IgD-negative memory B cell (primary cell): ENCODE results near the gene CACNA1G. TPM values are rescaled to one million over a fixed set of nuclear protein-coding genes. Genes with fewer than 3 reads are reported as not detected.
A peak's percentile ranks its signal among the peaks of the same experiment; 100 is the strongest.

Experiments used
- H3K27ac Mint-ChIP-seq, 3 donors: one replicate each; pipeline ENCODE4 v1.8.0; 2020 to 2022; ENCODE audit warnings: mild to moderate bottlenecking in 3 of 3, mixed read lengths in 3 of 3, moderate library complexity in 1 of 3
- H3K27me3 Mint-ChIP-seq: one replicate; pipeline ENCODE4 v1.8.0; 2021; ENCODE audit warnings: mixed read lengths
- H3K36me3 Mint-ChIP-seq: one replicate; pipeline ENCODE4 v1.8.0; 2020; ENCODE audit warnings: mild to moderate bottlenecking, mixed read lengths
- H3K4me1 Mint-ChIP-seq, 3 donors: one replicate each; pipeline ENCODE4 v1.8.0; 2020 to 2022; ENCODE audit warnings: mixed read lengths in 3 of 3, mild to moderate bottlenecking in 1 of 3
- H3K4me3 Mint-ChIP-seq, 4 donors: one replicate each; pipeline ENCODE4 v1.8.0; 2020 to 2022; ENCODE audit warnings: mild to moderate bottlenecking in 4 of 4, mixed read lengths in 4 of 4, moderate library complexity in 3 of 4
- H3K9me3 Mint-ChIP-seq, 3 donors: one replicate each; pipeline ENCODE4 v1.8.0; 2020 to 2021; ENCODE audit warnings: mixed read lengths in 3 of 3, mild to moderate bottlenecking in 1 of 3
- polyA plus RNA-seq: library from polyadenylated mRNA; unstranded; fragments of 300-500 nt; fragmentation: Illumina TruSeq; gene quantifications from one replicate; pipeline ENCODE4 v1.2.3, GENCODE V29; 2021

The CACNA1G gene
- polyA plus RNA-seq, 1 donor from 2014 or later, result not detected

DNA sequence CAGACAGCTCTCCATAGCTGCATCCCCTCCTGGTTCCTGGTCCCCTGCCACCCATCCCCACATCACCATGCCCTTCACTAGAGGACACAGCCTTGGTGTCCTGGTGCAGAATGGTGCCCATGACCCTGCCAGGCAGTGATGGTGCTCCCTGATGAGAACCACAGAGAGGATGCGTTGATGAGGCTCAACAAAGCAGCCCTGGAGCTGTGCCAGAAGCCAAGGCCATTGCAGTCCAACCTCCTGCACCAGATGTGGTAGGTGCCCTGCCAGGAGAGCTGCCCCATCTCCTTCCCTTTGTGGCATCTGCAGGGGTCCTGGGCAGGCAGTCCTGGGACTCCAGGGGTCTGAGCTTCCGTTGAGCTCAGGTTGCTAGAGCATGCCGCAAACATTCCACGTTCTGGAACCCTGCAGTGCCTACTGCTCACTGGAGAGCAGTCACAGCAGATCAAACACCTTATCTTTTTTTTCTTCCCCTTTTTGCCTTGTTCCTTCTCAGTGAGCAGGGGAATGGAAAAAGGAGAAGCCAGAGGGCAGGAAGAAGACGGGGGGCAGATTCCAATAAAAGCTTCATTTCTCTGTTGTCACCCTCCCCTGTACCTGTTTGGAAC is 33.3 kb upstream of the CACNA1G start:
- H3K27ac Mint-ChIP-seq, result no peak overlapping the region
- H3K9me3 Mint-ChIP-seq, result no peaks in the 10 kb centered on the region
- H3K4me1 Mint-ChIP-seq, result no peaks in the 10 kb centered on the region
- H3K4me3 Mint-ChIP-seq, result no peak overlapping the region
- H3K27me3 Mint-ChIP-seq, result peaks cover 28% of the 10 kb centered on the region
- no peaks in the 10 kb centered on the region for H3K36me3 Mint-ChIP-seq

DNA sequence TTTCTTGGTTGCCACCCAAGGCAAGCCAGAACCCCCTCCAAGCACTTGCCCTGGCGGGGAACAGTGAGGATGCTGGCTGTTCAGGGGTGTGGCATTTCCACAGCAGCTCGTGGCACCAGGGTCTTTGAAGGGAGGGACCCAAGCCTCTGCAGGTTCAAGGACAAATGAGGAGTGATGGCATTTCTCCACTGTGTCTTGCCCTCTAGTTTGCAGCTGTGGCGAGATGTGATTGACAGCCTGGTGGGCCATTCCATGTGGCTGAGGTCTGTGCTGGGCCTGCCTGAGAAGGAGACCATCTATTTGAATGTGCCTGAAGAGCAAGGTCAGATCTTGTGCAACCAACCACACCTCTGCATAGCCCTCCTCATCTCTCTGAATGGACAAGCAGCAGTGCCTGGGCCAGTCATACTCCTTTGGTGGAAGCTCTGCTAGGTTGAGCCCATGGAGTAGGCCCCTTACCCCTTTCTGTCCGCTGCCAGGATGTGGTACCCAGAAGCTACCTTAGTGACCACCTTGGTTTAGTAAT is 32.5 kb upstream of the CACNA1G start:
- Mint-ChIP-seq H3K4me3 (no peak overlapping the region), H3K27me3 (peaks cover 35% of the 10 kb centered on the region), H3K9me3 (no peaks in the 10 kb centered on the region), H3K27ac (peak overlapping the region in 1 of 3 donors; percentile 46), H3K4me1 (no peaks in the 10 kb centered on the region), H3K36me3 (no peaks in the 10 kb centered on the region)

GRCh38 chr17:50529849-50530248 is 30.7 kb upstream of the CACNA1G start:
- Mint-ChIP-seq H3K4me3 (no peak overlapping the region), H3K4me1 (peaks cover 0 to 4% (median 3%) of the 10 kb centered on the region in 3 donors), H3K9me3 (no peaks in the 10 kb centered on the region), H3K27me3 (peaks cover 52% of the 10 kb centered on the region), H3K27ac (no peak overlapping the region), H3K36me3 (no peaks in the 10 kb centered on the region)

DNA sequence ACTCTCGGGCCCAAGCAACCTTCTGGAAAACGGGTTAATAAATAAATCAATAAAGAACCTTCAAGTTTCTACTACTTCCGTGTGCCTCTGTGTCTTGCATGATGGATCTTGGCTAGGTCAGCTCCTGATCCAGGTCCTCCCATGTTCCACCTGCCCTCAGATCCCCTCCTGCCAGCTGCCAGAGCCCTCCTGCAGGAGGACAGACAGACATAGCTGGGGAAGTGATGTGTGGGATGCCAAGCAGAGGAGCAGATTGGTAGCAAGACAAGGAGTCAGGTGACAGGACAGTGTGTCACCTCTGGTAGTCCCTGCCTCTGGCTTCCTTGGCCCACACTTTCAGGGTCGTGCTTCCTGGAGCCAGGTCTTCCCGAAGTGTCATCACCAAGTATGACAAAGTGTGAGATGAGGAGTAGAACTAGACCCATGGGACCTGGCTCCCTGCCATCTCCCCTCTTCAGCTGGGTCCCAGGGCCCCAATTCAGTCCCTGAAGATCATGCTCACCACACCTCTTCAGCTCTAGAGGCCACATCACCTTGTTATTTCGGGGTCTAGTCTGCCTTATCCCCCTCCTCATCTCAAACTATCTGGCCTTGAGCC is 29.0 kb upstream of the CACNA1G start:
- H3K4me3 Mint-ChIP-seq, result no peak overlapping the region
- H3K27ac Mint-ChIP-seq, result no peak overlapping the region

DNA sequence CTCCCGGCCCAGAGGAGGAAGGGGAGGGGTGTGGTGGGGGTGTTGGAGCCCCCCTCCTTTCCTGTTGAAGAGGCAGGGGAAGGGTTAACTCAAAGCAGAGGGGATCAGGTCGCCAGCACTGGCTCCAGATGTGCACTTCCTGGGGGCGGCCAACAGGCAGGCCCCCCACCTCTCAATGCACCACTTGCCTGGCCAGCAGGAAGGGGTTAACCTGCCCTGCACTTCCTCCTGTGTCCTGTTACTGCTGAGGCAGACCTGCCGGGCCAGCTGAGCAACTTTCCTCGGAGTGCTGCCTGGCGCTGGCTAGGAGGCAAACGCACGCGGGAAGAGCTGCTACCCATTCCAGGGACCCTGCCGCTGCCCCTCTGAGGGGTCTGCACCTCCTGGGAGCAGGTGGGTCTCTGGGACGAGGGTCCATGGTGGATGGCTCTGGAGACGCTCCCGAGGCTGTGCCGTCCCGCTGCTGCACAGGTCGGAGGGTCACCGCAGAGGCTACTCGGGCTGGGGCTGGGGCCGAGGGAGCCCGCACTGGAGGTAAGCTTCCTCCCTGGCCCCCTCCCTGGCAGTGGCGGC is 28.0 kb upstream of the CACNA1G start, which contains the start of gene EPN3:
Gene EPN3 (plus strand): TSS at position 284 of the 573 bp plus-strand sequence. CDS start 3,822 bp downstream, outside the sequence.
- H3K36me3 Mint-ChIP-seq, result no peaks in the 10 kb centered on the region
- H3K9me3 Mint-ChIP-seq, result no peaks in the 10 kb centered on the region
- no peak within 1 kb of the TSS for H3K27ac Mint-ChIP-seq
- peaks cover 0 to 4% (median 3%) of the 10 kb centered on the region in 3 donors for H3K4me1 Mint-ChIP-seq
- no peak within 1 kb of the TSS for H3K4me3 Mint-ChIP-seq
- H3K27me3 Mint-ChIP-seq, result peaks cover 67% of the 10 kb centered on the region

More for the DNA sequence above, 29.0 kb upstream of the CACNA1G start:
- H3K4me1 Mint-ChIP-seq, result peaks cover 0 to 4% (median 3%) of the 10 kb centered on the region in 3 donors
- H3K9me3 Mint-ChIP-seq, result no peaks in the 10 kb centered on the region
- peaks cover 64% of the 10 kb centered on the region for H3K27me3 Mint-ChIP-seq
- no peaks in the 10 kb centered on the region for H3K36me3 Mint-ChIP-seq

DNA sequence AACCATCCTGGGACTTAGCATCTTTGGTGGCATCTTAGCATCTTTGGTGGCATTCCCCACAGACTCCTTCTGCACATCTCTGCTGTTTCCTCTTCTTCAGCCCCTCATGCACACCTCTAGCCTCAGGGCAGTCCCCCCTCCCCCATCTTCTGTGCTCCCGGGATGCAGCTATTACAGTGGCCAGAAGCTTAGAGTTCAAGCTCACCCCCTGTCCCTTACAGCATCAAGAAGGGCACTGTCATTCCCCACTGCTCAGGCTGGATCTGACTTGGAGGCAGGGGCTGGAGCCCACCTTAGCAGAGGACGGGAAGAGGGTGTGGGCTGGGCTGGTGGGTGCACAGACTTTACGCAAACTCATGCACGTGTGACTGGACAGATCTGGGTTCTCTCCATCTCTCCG is 27.3 kb upstream of the CACNA1G start:
- H3K27me3 Mint-ChIP-seq, result peaks cover 67% of the 10 kb centered on the region
- peaks cover 0 to 4% (median 3%) of the 10 kb centered on the region in 3 donors for H3K4me1 Mint-ChIP-seq
- no peaks in the 10 kb centered on the region for H3K36me3 Mint-ChIP-seq
- H3K4me3 Mint-ChIP-seq, result no peak overlapping the region
- H3K9me3 Mint-ChIP-seq, result no peaks in the 10 kb centered on the region
- no peak overlapping the region for H3K27ac Mint-ChIP-seq

GRCh38 chr17:50533720-50534148 is 26.8 kb upstream of the CACNA1G start:
- Mint-ChIP-seq H3K27me3 (peaks cover 67% of the 10 kb centered on the region), H3K9me3 (no peaks in the 10 kb centered on the region), H3K36me3 (no peaks in the 10 kb centered on the region), H3K4me1 (peaks cover 0 to 4% (median 3%) of the 10 kb centered on the region in 3 donors), H3K4me3 (peak overlapping the region in 1 of 4 donors; percentile 28), H3K27ac (no peak overlapping the region)

GRCh38 chr17:50534222-50534978 is 26.1 kb upstream of the CACNA1G start:
- H3K36me3 Mint-ChIP-seq, result no peaks in the 10 kb centered on the region
- H3K4me3 Mint-ChIP-seq, result peak overlapping the region in 1 of 4 donors; percentile 52
- peaks cover 65% of the 10 kb centered on the region for H3K27me3 Mint-ChIP-seq
- H3K4me1 Mint-ChIP-seq, result peaks cover 0 to 4% (median 3%) of the 10 kb centered on the region in 3 donors
- no peaks in the 10 kb centered on the region for H3K9me3 Mint-ChIP-seq
- H3K27ac Mint-ChIP-seq, result peak overlapping the region in 1 of 3 donors; percentile 43

- no peaks in the 10 kb centered on the region for H3K36me3 Mint-ChIP-seq
- peaks cover 59% of the 10 kb centered on the region for H3K27me3 Mint-ChIP-seq
- H3K4me3 Mint-ChIP-seq, result peak overlapping the region in 1 of 4 donors; percentile 52
- H3K9me3 Mint-ChIP-seq, result no peaks in the 10 kb centered on the region
- peak overlapping the region in 1 of 3 donors; percentile 43 for H3K27ac Mint-ChIP-seq
- H3K4me1 Mint-ChIP-seq, result peaks cover 0 to 4% (median 3%) of the 10 kb centered on the region in 3 donors
Observed at GRCh38 chr17:50534979-50535326, 25.6 kb upstream of the CACNA1G start.

- Mint-ChIP-seq H3K36me3 (no peaks in the 10 kb centered on the region), H3K27ac (no peak overlapping the region), H3K27me3 (peaks cover 57% of the 10 kb centered on the region), H3K4me1 (peaks cover 0 to 4% (median 3%) of the 10 kb centered on the region in 3 donors), H3K4me3 (no peak overlapping the region), H3K9me3 (no peaks in the 10 kb centered on the region)
Observed at GRCh38 chr17:50535407-50535806, 25.1 kb upstream of the CACNA1G start.

DNA sequence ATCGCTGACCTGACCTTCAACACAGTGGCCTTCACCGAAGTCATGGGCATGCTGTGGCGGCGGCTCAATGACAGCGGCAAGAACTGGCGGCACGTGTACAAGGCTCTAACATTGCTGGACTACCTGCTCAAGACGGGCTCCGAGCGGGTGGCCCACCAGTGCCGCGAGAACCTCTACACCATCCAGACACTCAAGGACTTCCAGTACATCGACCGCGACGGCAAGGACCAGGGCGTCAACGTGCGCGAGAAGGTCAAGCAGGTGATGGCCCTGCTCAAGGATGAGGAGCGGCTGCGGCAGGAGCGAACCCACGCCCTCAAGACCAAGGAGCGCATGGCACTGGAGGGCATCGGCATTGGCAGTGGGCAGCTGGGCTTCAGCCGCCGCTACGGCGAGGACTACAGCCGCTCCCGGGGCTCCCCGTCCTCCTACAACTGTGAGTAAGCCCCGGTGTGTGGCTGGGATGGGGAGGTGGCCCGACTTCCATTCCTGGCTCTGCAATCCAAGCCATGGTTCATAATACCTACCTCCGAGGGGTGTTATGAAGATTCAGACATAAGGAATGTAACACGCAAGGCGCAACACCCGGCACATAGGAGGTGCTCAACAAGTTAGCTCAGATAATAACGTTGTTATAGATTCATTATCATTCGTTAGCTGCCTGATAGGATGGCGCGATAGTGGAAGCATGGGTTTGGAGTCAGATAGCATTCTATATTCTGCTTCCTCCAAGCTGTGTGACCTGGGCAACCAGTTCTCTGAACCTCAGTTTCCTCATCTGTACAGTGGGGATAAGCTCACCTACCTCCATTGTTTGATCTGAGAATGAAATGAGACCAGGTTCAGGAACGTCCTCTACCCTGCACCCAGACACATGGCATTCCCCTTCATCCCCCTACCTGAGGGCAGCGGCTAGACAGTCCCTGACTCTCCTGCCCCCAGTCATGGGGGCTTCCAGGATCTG is 23.6 kb upstream of the CACNA1G start:
- peaks cover 43% of the 10 kb centered on the region for H3K27me3 Mint-ChIP-seq
- H3K9me3 Mint-ChIP-seq, result no peaks in the 10 kb centered on the region
- H3K4me3 Mint-ChIP-seq, result peak overlapping the region in 1 of 4 donors; percentile 28
- H3K4me1 Mint-ChIP-seq, result peaks cover 4 to 6% (median 6%) of the 10 kb centered on the region in 3 donors
- no peaks in the 10 kb centered on the region for H3K36me3 Mint-ChIP-seq
- no peak overlapping the region for H3K27ac Mint-ChIP-seq

DNA sequence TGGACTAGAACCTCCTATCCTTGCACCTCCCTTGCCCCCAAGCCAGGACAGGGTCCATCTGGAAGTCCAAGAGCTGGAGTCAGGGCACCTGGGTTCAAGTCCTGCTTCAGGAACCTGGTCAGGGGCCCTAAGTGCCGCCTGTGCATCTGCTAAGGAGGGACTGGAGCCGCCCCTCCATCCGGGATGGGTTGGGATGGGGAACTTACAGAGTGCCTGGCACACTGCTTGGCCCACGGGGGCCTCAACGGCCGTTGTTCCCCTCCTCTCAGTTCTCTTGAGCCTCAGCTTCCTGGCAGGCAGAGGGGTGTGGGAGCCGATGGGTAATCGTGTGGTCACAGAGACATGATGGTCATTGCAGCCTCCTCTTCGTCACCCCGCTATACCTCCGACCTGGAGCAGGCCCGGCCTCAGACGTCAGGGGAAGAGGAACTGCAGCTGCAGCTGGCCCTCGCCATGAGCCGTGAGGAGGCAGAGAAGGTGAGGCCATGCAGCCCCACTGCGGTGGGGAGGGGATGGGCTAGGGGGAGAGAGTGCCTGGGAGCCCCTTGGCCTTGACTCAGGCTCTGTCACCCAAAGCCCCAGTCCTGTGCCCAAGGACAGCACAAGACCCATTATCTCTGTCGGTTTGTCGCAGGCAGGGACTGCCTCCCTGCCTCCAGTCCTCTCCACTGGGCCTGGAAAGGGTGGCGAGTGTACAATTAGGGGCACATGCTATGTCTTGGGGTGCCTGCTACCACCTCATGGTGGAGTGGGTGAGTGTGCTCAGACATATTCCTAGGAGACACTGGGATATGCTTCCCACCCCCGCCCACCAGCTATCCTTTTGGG is 22.6 kb upstream of the CACNA1G start:
- H3K4me1 Mint-ChIP-seq, result peaks cover 9 to 11% (median 11%) of the 10 kb centered on the region in 3 donors

More for the DNA sequence above, 22.6 kb upstream of the CACNA1G start:
- Mint-ChIP-seq H3K4me3 (peak overlapping the region in 2 of 4 donors; percentile 21 to 28), H3K36me3 (no peaks in the 10 kb centered on the region), H3K27ac (no peak overlapping the region), H3K9me3 (no peaks in the 10 kb centered on the region), H3K27me3 (peaks cover 34% of the 10 kb centered on the region)
